ENCODE measurements around the gene CD274. TPM values are rescaled to one million over a fixed set of nuclear protein-coding genes. Genes with fewer than 3 reads are reported as not detected.

Gene CD274
- total and polyA plus RNA-seq, 7 donors: 0.69 to 4.6 (median 2.5) TPM

- DNase-seq (no peak), ATAC-seq (peak in 1 of 4 donors; percentile 51)
- H3K9me3 ChIP-seq: no peaks in the 10 kb centered on the region
- H3K36me3 ChIP-seq (ENCODE audit: insufficient read depth in 1 of 2, low read depth in 1 of 2): no peaks in the 10 kb centered on the region
- H3K27ac ChIP-seq: peak overlapping the region; percentile 54
- intact Hi-C loops (cut with DNase I): no loop called here
- TF ChIP-seq CTCF (IDR thresholded peaks at IDR 0.05): no peak
- WGBS, 3 donors: 60 to 73% (median 62%) methylated on average over 2 of the region's 2 CpGs
- H3K27me3 ChIP-seq (ENCODE audit: insufficient read depth in 3 of 3, low read length in 2 of 3): no peaks in the 10 kb centered on the region
- peaks cover 21% of the 10 kb centered on the region for H3K4me1 ChIP-seq
- H3K4me3 ChIP-seq: no peak overlapping the region
Observed at GRCh38 chr9:5509573-5509972, 59.2 kb downstream of the CD274 start.

- H3K9me3 ChIP-seq: no peaks in the 10 kb centered on the region
- no peaks in the 10 kb centered on the region for H3K27me3 ChIP-seq (ENCODE audit: insufficient read depth in 3 of 3, low read length in 2 of 3)
- no peak for TF ChIP-seq CTCF (IDR thresholded peaks at IDR 0.05)
- no peaks in the 10 kb centered on the region for H3K36me3 ChIP-seq (ENCODE audit: insufficient read depth in 1 of 2, low read depth in 1 of 2)
- intact Hi-C loops (cut with DNase I): loop anchor here (5.0 to 10.0 kb wide), 2 partner anchors 58 to 64 kb away; partner anchors contain the start of gene CD274 (in 2 of the 2)
- peak within 1 kb of the TSS; percentile 54 for H3K27ac ChIP-seq
- peaks cover 21% of the 10 kb centered on the region for H3K4me1 ChIP-seq
- no peak for DNase-seq
- H3K4me3 ChIP-seq: peak within 1 kb of the TSS; percentile 55
- 33 to 46% (median 37%) methylated on average over 4 of the region's 4 CpGs for WGBS, 3 donors
- ATAC-seq: peak in 2 of 4 donors; percentile 45 to 49
Observed at GRCh38 chr9:5510360-5510931, 60.1 kb downstream of the CD274 start, which contains the start of gene PDCD1LG2. Gene PDCD1LG2 (plus strand): TSS chr9:5510531. CDS start chr9:5522547, 12,016 bp downstream.

- peaks cover 21% of the 10 kb centered on the region for H3K4me1 ChIP-seq
- no peak for ATAC-seq
Observed at GRCh38 chr9:5510989-5511388, 60.6 kb downstream of the CD274 start.

GRCh38 chr9:5511476-5511875 lies 61.1 kb downstream of the CD274 start:
- peak overlapping the region; percentile 55 for H3K4me3 ChIP-seq
- DNase-seq: no peak
- no peaks in the 10 kb centered on the region for H3K36me3 ChIP-seq (ENCODE audit: insufficient read depth in 1 of 2, low read depth in 1 of 2)
- intact Hi-C loops (cut with DNase I): loop anchor here (5.0 to 10.0 kb wide), 2 partner anchors 59 to 63 kb away; partner anchors contain the start of gene CD274 (in 2 of the 2)
- no peaks in the 10 kb centered on the region for H3K27me3 ChIP-seq (ENCODE audit: insufficient read depth in 3 of 3, low read length in 2 of 3)
- peaks cover 24% of the 10 kb centered on the region for H3K4me1 ChIP-seq
- H3K27ac ChIP-seq: no peak overlapping the region
- H3K9me3 ChIP-seq: no peaks in the 10 kb centered on the region
- TF ChIP-seq CTCF (IDR thresholded peaks at IDR 0.05): no peak
- no peak for ATAC-seq
- WGBS, 3 donors: 11 to 22% (median 15%) methylated on average over 1 of the region's 1 CpG

More at GRCh38 chr9:5510989-5511388, 60.6 kb downstream of the CD274 start:
- no peak for TF ChIP-seq CTCF (IDR thresholded peaks at IDR 0.05)
- no peaks in the 10 kb centered on the region for H3K9me3 ChIP-seq
- no peaks in the 10 kb centered on the region for H3K36me3 ChIP-seq (ENCODE audit: insufficient read depth in 1 of 2, low read depth in 1 of 2)
- no peak overlapping the region for H3K27ac ChIP-seq
- no peak for DNase-seq
- WGBS, 3 donors: 68 to 80% (median 70%) methylated on average over 3 of the region's 3 CpGs
- H3K4me3 ChIP-seq: peak overlapping the region; percentile 55
- intact Hi-C loops (cut with DNase I): loop anchor here (5.0 to 10.0 kb wide), 2 partner anchors 59 to 64 kb away; partner anchors contain the start of gene CD274 (in 2 of the 2)
- H3K27me3 ChIP-seq (ENCODE audit: insufficient read depth in 3 of 3, low read length in 2 of 3): no peaks in the 10 kb centered on the region

Data from psoas muscle (tissue), 8 donors.